Activated T-helper 1 cell treated with Interleukin-2 at 50 U/mL for 16 hours (primary cell): ENCODE data around the gene AK5.
"Not testable (repeated sequence)": the region's sequence is repeated elsewhere in the genome, so short reads cannot be mapped to it uniquely, and the experiment has no call there.

Source experiments
- DNase-seq: peaks from one replicate; pipeline ENCODE4 v3.0.0-alpha.2; 2020; ENCODE audit warnings: low read depth

Gene AK5

GRCh38 chr1:77504986-77505385 lies 223.2 kb downstream of the AK5 start:
- DNase-seq = no peak

DNA sequence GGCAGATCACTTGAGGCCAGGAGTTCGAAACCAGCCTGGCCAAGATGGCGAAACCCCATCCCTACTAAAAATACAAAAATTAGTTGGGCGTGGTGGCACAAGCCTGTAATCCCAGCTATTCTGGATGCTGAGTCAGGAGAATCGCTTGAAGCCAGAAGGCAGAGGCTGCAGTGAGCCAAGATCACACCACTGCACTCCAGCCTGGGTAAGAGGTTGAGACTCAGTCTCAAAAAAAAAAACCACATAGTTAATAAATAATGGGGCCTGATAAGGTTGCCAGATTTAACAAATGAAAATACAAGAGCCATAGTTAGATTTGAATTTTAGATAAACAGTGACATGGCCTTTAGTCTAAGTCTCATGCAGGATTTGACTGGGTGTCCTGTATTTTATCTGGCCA lies 225.0 kb downstream of the AK5 start:
- DNase-seq = no peak

- DNase-seq = no peak
Measured at GRCh38 chr1:77509051-77509492, 227.3 kb downstream of the AK5 start.

- no peak for DNase-seq
Measured at GRCh38 chr1:77509898-77510297, 228.1 kb downstream of the AK5 start.

DNA sequence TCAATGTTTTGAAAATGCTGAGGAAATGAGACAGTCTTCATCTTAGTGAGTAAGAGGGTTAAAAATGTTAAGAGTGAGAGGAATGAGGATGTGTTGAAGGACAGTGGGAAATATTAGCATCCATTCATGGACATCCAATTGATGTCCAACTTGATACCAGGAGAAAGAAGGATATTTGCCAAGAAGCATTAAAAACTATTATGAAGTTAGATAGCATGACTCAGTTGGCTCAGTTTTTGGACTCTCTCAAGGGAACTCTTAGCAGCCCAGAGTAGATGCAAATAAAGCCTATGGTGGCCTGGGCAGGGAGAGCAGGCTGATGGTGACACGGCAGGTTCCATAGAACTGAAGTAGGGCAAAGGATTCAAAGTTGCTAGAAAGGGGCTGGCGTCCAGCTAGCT lies 229.6 kb downstream of the AK5 start:
- no peak for DNase-seq

GRCh38 chr1:77512650-77513049 lies 230.8 kb downstream of the AK5 start:
- not testable (repeated sequence) for DNase-seq

DNA sequence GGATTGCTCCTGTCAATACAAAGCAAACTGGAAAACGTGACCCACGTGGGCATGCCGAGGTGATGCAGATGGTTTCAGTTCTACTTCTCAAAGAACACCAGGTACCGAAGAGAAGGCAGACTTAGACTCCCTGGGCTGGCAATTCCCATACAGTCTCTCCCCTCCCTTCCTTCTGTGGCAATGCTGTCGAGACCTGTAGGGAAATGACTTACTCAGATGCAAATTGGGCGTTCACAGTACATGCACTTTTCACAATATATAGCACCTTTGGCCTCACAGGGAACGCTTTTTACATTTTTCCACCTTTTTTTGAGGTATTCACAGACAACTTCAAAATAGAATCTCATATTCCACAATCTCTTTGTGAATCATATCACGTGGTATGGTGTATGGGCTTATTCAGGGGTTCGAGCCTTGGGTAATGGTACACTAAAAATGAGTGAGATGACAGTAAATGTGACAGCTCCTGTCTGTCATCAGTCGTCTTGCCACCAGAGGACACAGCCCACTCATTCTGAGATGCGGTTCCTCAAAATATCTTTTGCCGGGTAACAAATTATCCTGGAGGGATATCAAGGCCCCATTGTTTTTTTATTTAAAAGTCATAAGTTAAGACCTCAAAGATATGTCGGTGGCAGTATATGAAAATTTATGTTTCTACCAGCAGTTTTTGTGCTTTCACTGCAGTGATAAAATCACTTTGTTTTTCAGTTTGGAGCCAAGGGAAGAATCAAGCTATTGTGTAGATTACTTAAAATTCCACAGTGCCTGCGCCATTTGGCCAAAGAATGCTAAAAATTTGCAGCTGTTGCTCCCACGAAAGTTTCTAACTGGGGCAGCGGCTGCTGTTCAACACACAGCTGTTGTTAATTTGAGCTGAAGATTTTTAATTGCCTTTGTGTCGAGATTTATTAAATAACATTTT lies 232.3 kb downstream of the AK5 start:
- DNase-seq = no peak

DNA sequence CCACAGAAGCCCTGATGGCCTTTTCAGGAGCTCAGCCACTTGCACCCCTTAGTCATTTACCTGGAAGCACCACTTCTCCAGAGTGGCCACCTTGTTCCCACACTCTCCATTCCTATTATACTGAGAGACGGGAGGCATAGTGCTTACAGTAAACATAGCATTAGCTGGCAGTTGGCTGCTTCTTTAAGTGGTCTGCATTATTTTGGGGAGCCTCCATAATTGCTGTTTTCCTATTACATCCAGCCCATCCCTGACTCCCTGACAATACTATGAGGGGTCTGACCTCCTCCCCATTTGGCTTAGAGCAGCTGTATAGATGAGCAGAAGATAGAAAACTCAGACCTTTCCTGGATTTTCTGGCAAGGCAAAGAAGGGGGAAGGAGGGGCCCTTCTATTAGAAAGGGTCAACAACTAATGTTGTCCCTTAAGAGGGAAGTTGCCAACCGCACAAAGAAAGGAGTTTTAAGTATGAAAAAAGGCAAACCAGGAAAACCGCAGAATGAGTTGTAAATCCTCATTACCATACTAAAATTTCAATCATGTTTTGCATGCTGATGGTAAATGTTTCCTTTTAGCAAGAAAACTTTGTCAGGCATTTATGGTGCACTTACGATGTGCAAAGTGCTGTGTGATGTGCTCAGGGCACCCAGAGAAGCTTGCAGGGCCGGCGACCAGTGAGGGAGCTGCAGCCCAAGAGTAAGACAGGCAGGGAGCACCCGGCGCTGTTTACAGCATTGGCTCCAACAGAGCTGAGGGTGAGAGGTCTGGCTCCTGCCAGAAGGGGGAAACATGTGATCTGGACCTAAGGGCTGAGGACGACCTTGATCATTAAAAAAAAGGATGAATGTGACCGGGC lies 233.3 kb downstream of the AK5 start:
- no peak for DNase-seq

GRCh38 chr1:77516106-77516505 lies 234.3 kb downstream of the AK5 start:
- no peak for DNase-seq

DNA sequence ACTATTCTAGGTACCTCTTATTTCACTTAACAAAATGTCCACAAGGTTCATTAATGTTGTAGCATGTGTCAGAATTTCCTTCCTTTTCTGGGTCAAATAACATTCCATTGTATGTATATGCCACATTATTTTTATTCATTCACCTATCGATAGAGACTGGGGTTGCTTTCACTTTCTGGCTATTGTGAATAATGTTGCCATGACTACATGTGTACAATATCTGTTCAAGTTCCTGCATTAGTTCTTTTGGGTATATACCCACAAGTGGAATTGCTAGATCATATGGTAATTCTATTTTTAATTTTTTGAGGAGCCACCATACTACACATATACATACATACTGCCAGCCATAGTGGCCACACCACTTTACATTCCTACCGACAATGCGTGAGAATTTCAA lies 242.2 kb downstream of the AK5 start:
- no peak for DNase-seq

GRCh38 chr1:77531149-77531548 lies 249.3 kb downstream of the AK5 start:
- not testable (repeated sequence) for DNase-seq

DNA sequence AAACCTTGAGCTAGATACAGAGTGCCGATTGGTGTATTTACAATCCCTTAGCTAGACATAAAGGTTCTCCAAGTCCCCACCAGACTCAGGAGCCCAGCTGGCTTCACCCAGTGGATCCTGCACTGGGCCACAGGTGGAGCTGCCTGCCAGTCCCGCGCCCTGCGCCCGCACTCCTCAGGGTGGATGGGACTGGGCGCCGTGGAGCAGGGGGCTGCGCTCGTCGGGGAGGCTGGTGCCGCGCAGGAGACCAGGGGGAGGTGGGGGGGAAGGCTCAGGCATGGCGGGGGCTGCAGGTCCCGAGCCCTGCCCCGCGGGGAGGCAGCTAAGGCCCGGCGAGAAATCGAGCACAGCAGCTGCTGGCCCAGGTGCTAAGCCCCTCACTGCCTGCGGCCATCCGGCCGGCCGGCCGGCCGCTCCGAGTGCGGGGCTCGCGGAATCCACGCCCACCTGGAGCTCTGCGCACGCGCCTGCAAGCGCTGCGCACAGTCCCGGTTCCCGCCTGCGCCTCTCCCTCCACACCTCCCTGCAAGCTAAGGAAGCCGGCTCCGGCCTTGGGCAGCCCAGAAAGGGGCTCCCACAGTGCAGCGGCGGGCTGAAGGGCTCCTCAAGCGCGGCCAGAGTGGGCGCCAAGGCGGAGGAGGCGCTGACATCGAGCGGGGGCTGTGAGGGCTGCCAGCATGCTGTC lies 249.9 kb downstream of the AK5 start:
- not testable (repeated sequence) for DNase-seq

- DNase-seq = no peak
Measured at GRCh38 chr1:77532641-77533040, 250.8 kb downstream of the AK5 start.

- peak; percentile 38 for DNase-seq
Measured at GRCh38 chr1:77533660-77534305, 252.0 kb downstream of the AK5 start.

- no peak for DNase-seq
Measured at GRCh38 chr1:77534456-77534855, 252.6 kb downstream of the AK5 start.

GRCh38 chr1:77536813-77537212 lies 255.0 kb downstream of the AK5 start:
- no peak for DNase-seq

- no peak for DNase-seq
Measured at GRCh38 chr1:77538956-77539518, 257.2 kb downstream of the AK5 start.

GRCh38 chr1:77539519-77540142 lies 257.8 kb downstream of the AK5 start:
- no peak for DNase-seq

GRCh38 chr1:77540501-77541161 lies 258.8 kb downstream of the AK5 start:
- DNase-seq = no peak

DNA sequence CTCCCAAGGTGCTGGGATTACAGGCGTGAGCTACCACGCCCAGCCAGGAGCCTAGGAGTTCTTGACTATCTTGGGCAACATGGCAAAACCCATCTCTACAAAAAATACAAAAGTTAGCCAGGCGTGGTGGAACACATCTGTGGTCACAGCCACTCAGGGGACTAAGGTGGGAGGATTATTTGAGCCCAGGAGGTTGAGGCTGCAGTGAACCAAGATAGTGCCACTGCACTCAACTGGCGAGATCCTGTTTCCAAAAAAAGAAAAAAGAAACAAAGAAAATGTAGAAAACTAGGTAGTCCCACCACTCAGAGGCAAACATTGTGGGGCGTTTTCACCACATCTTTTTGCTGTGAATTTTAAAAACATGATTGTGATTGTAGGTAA lies 259.3 kb downstream of the AK5 start:
- no peak for DNase-seq
